Mesenchymal stem cell (in vitro differentiated cells and primary cell): Measurements from ENCODE around the gene EXOSC7.

Experiments used
- DNase-seq: peaks from one replicate; pipeline ENCODE4 v3.0.0-alpha.2; 2013
- H2AFZ ChIP-seq: one replicate; pipeline ENCODE4 v1.6.1; 2013; ENCODE audit warnings: low read depth, mild to moderate bottlenecking, control low read depth, inconsistent platforms, low read length, moderate library complexity
- H2AK5ac ChIP-seq: 2 replicates; pipeline ENCODE4 v1.6.1; 2013; ENCODE audit warnings: low read length, moderate library complexity, mild to moderate bottlenecking, inconsistent platforms; ENCODE audit not compliant: severe bottlenecking
- H2BK120ac ChIP-seq: one replicate; pipeline ENCODE4 v1.6.1; 2013; ENCODE audit warnings: low read depth, mild to moderate bottlenecking, inconsistent platforms, low read length, moderate library complexity
- H2BK12ac ChIP-seq, 2 experiments: one replicate each; pipeline ENCODE4 v1.6.1; 2013; ENCODE audit warnings: inconsistent platforms in 2 of 2, low read length in 2 of 2, mild to moderate bottlenecking in 2 of 2, moderate library complexity in 2 of 2, control low read depth in 1 of 2
- H2BK15ac ChIP-seq: one replicate; pipeline ENCODE4 v1.6.1; 2013; ENCODE audit warnings: mild to moderate bottlenecking, low read depth, inconsistent platforms; ENCODE audit not compliant: poor library complexity, severe bottlenecking
- H2BK5ac ChIP-seq: 2 replicates; pipeline ENCODE4 v1.6.1; 2013; ENCODE audit warnings: low read depth, mild to moderate bottlenecking, low read length, control low read depth, inconsistent platforms; ENCODE audit not compliant: poor library complexity, severe bottlenecking
- H3K14ac ChIP-seq, 2 experiments: one replicate each; pipeline ENCODE4 v1.6.1; 2013; ENCODE audit warnings: inconsistent platforms in 2 of 2, low read length in 2 of 2, control low read depth in 1 of 2, mild to moderate bottlenecking in 1 of 2, moderate library complexity in 1 of 2
- H3K18ac ChIP-seq, 2 experiments: one replicate each; pipeline ENCODE4 v1.6.1; 2013; ENCODE audit warnings: inconsistent platforms in 2 of 2, low read length in 2 of 2, control low read depth in 1 of 2, low read depth in 1 of 2, mild to moderate bottlenecking in 1 of 2
- H3K23ac ChIP-seq, 2 experiments: one replicate each; pipeline ENCODE4 v1.6.1; 2013; ENCODE audit warnings: inconsistent platforms in 2 of 2, low read length in 2 of 2, mild to moderate bottlenecking in 2 of 2, moderate library complexity in 2 of 2, control low read depth in 1 of 2
- H3K27ac ChIP-seq: 2 replicates; pipeline ENCODE4 v1.5.1; 2013; ENCODE audit warnings: mild to moderate bottlenecking, moderate library complexity, low read length, control low read depth, inconsistent platforms; ENCODE audit not compliant: poor library complexity, severe bottlenecking
- H3K27me3 ChIP-seq, 2 experiments: 2 replicates each; pipeline versions ENCODE4 v1.6.1 to v1.7.0; 2013; ENCODE audit warnings: low read length in 2 of 2, mild to moderate bottlenecking in 2 of 2, moderate library complexity in 2 of 2, control low read depth in 1 of 2, inconsistent platforms in 1 of 2; ENCODE audit not compliant: control insufficient read depth in 1 of 2, insufficient read depth in 1 of 2
- H3K36me3 ChIP-seq, 2 experiments: 2 replicates each; pipeline versions ENCODE4 v1.6.1 to v1.7.0; 2013; ENCODE audit warnings: low read length in 2 of 2, control low read depth in 1 of 2, inconsistent platforms in 1 of 2, low read depth in 1 of 2, mild to moderate bottlenecking in 1 of 2; ENCODE audit not compliant: insufficient read depth in 2 of 2, control insufficient read depth in 1 of 2
- H3K4ac ChIP-seq, 2 experiments: one replicate each; pipeline ENCODE4 v1.6.1; 2013; ENCODE audit warnings: inconsistent platforms in 2 of 2, low read length in 2 of 2, mild to moderate bottlenecking in 2 of 2, moderate library complexity in 2 of 2, control low read depth in 1 of 2, low read depth in 1 of 2
- H3K4me1 ChIP-seq: 2 replicates; pipeline ENCODE4 v1.6.1; 2013; ENCODE audit warnings: low read depth, low read length, control low read depth; ENCODE audit not compliant: control insufficient read depth, insufficient read depth
- H3K4me2 ChIP-seq: 2 replicates; pipeline ENCODE4 v1.6.1; 2013; ENCODE audit warnings: low read length, mild to moderate bottlenecking, inconsistent platforms; ENCODE audit not compliant: poor library complexity, severe bottlenecking
- H3K4me3 ChIP-seq, 2 experiments: 2 replicates each; pipeline versions ENCODE4 v1.5.1 to v1.7.0; 2013; ENCODE audit warnings: low read length in 2 of 2, mild to moderate bottlenecking in 2 of 2, control low read depth in 1 of 2, low read depth in 1 of 2; ENCODE audit not compliant: insufficient read depth in 1 of 2
- H3K79me1 ChIP-seq: replicated peaks from 2 replicates; pipeline ENCODE4 v1.6.1; 2013; ENCODE audit warnings: mild to moderate bottlenecking, control low read depth, low read length, inconsistent platforms; ENCODE audit not compliant: poor library complexity, severe bottlenecking
- H3K9ac ChIP-seq: 2 replicates; pipeline ENCODE4 v1.7.0; 2013; ENCODE audit warnings: mild to moderate bottlenecking, low read length, moderate library complexity
- H3K9me3 ChIP-seq: 2 replicates; pipeline ENCODE4 v1.7.0; 2013; ENCODE audit warnings: mild to moderate bottlenecking, low read length; ENCODE audit not compliant: control insufficient read depth
- H4K8ac ChIP-seq: one replicate; pipeline ENCODE4 v1.6.1; 2013; ENCODE audit warnings: inconsistent platforms, mild to moderate bottlenecking, low read length, moderate library complexity
- H4K91ac ChIP-seq: one replicate; pipeline ENCODE4 v1.6.1; 2013; ENCODE audit warnings: mild to moderate bottlenecking, low read length, inconsistent platforms
- WGBS: methylation state at CpG from one replicate; pipeline ENCODE4 v1.1.7; 2013; ENCODE audit warnings: mixed read lengths; 5-methylcytosine and 5-hydroxymethylcytosine counted together

Gene EXOSC7

DNA sequence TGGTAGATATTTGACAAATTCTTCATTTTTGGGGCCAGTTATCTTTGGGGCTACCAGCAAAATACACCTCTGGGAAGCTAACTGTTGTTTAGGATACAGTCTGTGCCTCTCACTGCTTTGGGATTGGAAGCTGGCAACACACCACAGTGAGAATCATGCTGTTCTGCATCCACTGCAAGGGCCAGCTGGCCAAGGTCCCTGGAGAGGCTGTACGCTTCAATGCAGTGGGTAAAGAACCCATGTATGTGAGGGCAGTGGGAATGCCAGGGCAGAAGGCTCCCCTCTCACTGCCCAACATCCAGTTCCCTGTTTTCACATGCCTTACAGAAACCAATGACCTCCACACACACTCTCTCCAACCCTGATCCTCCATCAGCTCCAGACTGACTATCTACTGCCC, 20.1 kb upstream of the EXOSC7 start:
- Histone ChIP-seq H3K4me1 (peaks cover 3% of the 10 kb centered on the region), H3K23ac (no peak overlapping the region), H3K18ac (no peak overlapping the region), H3K4me3 (no peak overlapping the region), H3K36me3 (peaks cover 26 to 35% of the 10 kb centered on the region in 2 experiments), H3K4ac (no peak overlapping the region), H2BK15ac (no peak overlapping the region), H3K9ac (no peak overlapping the region), H3K27me3 (no peaks in the 10 kb centered on the region), H4K91ac (no peak overlapping the region), H2AK5ac (no peak overlapping the region), H2BK12ac (no peak overlapping the region), H3K9me3 (no peaks in the 10 kb centered on the region), H3K14ac (no peak overlapping the region), H2AFZ (no peak overlapping the region), H3K79me1 (peaks cover 60% of the 10 kb centered on the region), H4K8ac (peak overlapping the region; percentile 38), H3K4me2 (no peak overlapping the region), H2BK120ac (no peak overlapping the region), H2BK5ac (no peak overlapping the region), H3K27ac (no peak overlapping the region)
- DNase-seq: no peak
- 100% methylated on average over 1 of the region's 1 CpG for WGBS

DNA sequence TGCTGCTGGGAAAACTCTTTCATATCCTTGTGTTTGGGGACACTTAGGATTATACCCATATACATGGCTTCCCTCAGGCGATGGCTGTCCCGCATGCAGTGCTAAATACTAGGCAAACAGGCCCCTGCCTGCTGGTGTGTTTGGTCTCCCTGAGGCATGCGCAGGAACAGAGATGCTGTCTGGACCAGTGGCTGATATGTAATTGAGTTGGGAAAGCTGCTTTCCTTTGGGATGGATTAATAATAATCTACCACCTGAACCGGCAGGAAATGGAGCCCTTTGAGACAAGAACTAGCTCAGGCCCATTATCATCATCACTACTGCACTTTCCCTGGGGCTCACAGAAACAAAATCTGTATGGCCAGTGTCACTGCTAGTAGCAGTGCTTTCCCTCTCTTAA, 18.1 kb upstream of the EXOSC7 start:
- DNase-seq: no peak
- Histone ChIP-seq H4K8ac (no peak overlapping the region), H3K27ac (no peak overlapping the region), H3K79me1 (peaks cover 55% of the 10 kb centered on the region), H3K27me3 (no peaks in the 10 kb centered on the region), H3K36me3 (peaks cover 26 to 31% of the 10 kb centered on the region in 2 experiments), H3K4me1 (peaks cover 3% of the 10 kb centered on the region), H3K4me2 (no peak overlapping the region), H2BK15ac (no peak overlapping the region), H2BK12ac (no peak overlapping the region), H2BK120ac (no peak overlapping the region), H4K91ac (no peak overlapping the region), H3K4ac (no peak overlapping the region), H3K4me3 (no peak overlapping the region), H3K9me3 (no peaks in the 10 kb centered on the region), H2BK5ac (no peak overlapping the region), H3K9ac (no peak overlapping the region), H3K23ac (no peak overlapping the region), H3K18ac (no peak overlapping the region), H2AK5ac (no peak overlapping the region), H2AFZ (no peak overlapping the region), H3K14ac (no peak overlapping the region)
- 100% methylated on average over 4 of the region's 4 CpGs for WGBS

DNA sequence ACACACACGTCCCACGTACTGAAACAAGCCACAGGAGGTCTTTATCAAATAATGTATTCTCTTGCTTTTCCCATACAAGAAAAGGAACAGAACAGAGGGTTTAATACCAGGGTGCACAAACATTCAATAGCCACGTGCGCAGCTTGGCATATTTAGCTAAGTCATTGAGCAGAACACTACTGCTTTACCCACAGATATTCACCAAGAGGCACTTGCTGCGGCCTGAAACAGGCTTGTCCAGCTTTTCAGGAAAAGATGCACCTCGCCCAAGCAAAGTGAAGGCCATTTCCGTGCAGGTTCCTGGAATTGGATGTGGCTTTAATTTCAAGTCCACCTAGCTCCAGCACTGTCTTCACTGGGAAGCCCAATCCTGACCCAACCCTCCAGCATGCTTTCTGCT, 17.7 kb upstream of the EXOSC7 start:
- 97% methylated on average over 7 of the region's 7 CpGs for WGBS
- peaks cover 56% of the 10 kb centered on the region for H3K79me1 ChIP-seq
- no peak overlapping the region for H3K9ac ChIP-seq
- no peak overlapping the region for H3K4me3 ChIP-seq
- no peak overlapping the region for H3K23ac ChIP-seq
- no peaks in the 10 kb centered on the region for H3K27me3 ChIP-seq
- no peak overlapping the region for H2AK5ac ChIP-seq
- no peak overlapping the region for H2BK12ac ChIP-seq
- H3K4ac ChIP-seq: no peak overlapping the region
- H3K36me3 ChIP-seq: peaks cover 26 to 28% of the 10 kb centered on the region in 2 experiments
- no peaks in the 10 kb centered on the region for H3K9me3 ChIP-seq
- H2AFZ ChIP-seq: no peak overlapping the region
- H3K4me2 ChIP-seq: no peak overlapping the region
- H2BK120ac ChIP-seq: no peak overlapping the region
- no peak overlapping the region for H3K14ac ChIP-seq
- no peak overlapping the region for H2BK15ac ChIP-seq
- no peak for DNase-seq
- H4K8ac ChIP-seq: no peak overlapping the region
- H2BK5ac ChIP-seq: no peak overlapping the region
- no peak overlapping the region for H3K27ac ChIP-seq
- peaks cover 3% of the 10 kb centered on the region for H3K4me1 ChIP-seq
- no peak overlapping the region for H3K18ac ChIP-seq
- no peak overlapping the region for H4K91ac ChIP-seq

DNA sequence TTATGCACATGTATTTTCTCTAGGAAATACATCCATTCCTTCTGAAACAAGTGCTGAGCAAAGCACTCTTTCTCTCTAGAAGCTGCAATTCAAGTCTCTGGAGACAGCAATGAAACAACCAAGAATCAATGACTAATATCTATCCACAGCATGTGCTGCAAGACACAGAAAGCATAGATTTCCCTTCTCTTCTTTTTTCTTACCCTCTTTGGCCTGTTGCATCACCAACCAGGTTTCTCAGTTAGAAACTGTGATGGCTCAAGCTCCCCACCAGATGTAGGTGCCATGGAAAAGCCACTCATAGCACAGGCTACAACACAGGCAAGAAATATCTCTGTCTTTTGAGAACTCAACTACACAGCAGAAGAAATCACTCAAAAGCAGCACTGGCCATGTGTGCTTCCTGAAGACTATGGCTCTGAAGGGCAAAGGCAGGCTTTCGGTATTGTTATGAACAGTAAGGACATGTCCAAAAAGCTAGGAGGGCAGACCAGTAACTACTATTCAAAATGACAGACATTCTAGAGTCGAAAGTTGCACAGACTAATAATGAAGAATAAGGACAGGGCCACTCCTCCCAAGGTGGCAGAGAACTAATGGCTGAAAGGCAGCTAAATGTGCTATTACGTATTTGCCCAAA, 15.5 kb upstream of the EXOSC7 start:
- Histone ChIP-seq H3K79me1 (peaks cover 63% of the 10 kb centered on the region), H3K36me3 (peaks cover 19 to 21% of the 10 kb centered on the region in 2 experiments), H2AK5ac (no peak overlapping the region), H2BK15ac (no peak overlapping the region), H3K4me3 (no peak overlapping the region), H3K23ac (no peak overlapping the region), H3K27ac (no peak overlapping the region), H3K14ac (no peak overlapping the region), H4K8ac (no peak overlapping the region), H3K9ac (peak overlapping the region; percentile 34), H3K4me2 (no peak overlapping the region), H2BK120ac (no peak overlapping the region), H3K18ac (no peak overlapping the region), H4K91ac (no peak overlapping the region), H3K4ac (no peak overlapping the region), H2AFZ (no peak overlapping the region), H2BK5ac (no peak overlapping the region), H2BK12ac (no peak overlapping the region), H3K9me3 (no peaks in the 10 kb centered on the region), H3K4me1 (peaks cover 1% of the 10 kb centered on the region), H3K27me3 (no peaks in the 10 kb centered on the region)
- WGBS: 95% methylated on average over 3 of the region's 3 CpGs
- no peak for DNase-seq
